PC-3 (cell line): ENCODE data around the gene KRT12. TPM values are rescaled to one million over a fixed set of nuclear protein-coding genes. Genes with fewer than 3 reads are reported as not detected.
A peak's percentile ranks its signal among the peaks of the same experiment; 100 is the strongest.

Experiments
- ATAC-seq: fragments of 200-7000 bp; cut with Tn5 transposase; 2 replicates; pipeline ENCODE4 v1.9.1; 2020; ENCODE audit warnings: mild to moderate bottlenecking, moderate library complexity
- BruUV-seq: library from RNA; stranded (reverse); fragments of 400-500 nt; replicated peaks from 2 replicates; lab custom pipeline; 2021; lab: Mats Ljungman, UMichigan
- CTCF ChIA-PET: fragments of 300-600 bp; sonication (Branson Sonifier 250); formaldehyde crosslinking; loops from one replicate; lab custom pipeline; 2022; ENCODE audit warnings: antibody characterized with exemption; lab: Charles Lee
- POLR2A ChIA-PET: fragments of 300-600 bp; sonication (Branson Sonifier 250); formaldehyde crosslinking; loops from one replicate; lab custom pipeline; 2022; ENCODE audit warnings: antibody characterized with exemption; ENCODE audit not compliant: unreplicated experiment; lab: Charles Lee
- DNase-seq: peaks from one replicate; pipeline ENCODE4 v3.0.0-alpha.2; 2015
- H2AFZ ChIP-seq: fragments of 300-600 bp; sonication (generic); 2 replicates; pipeline ENCODE4 v1.6.0; 2016; ENCODE audit warnings: antibody characterized with exemption, low read length
- H3F3A ChIP-seq: fragments of 300-600 bp; sonication (generic); one replicate; pipeline ENCODE4 v1.6.0; 2017; ENCODE audit warnings: antibody characterized with exemption, low read length, control low read depth, mild to moderate bottlenecking; ENCODE audit not compliant: unreplicated experiment
- H3K27ac ChIP-seq: fragments of 300-600 bp; sonication (generic); 2 replicates; pipeline ENCODE4 v1.5.1; 2016; ENCODE audit warnings: mild to moderate bottlenecking, low read length
- H3K27me3 ChIP-seq: fragments of 300-600 bp; sonication (generic); 2 replicates; pipeline ENCODE4 v1.6.1; 2016; ENCODE audit warnings: low read length, mixed read lengths
- H3K36me3 ChIP-seq: fragments of 300-600 bp; sonication (generic); 2 replicates; pipeline ENCODE4 v1.6.1; 2016; ENCODE audit warnings: low read depth, mixed run types, low read length, mixed read lengths
- H3K4me1 ChIP-seq: fragments of 300-600 bp; sonication (generic); 2 replicates; pipeline ENCODE4 v1.5.1; 2016; ENCODE audit warnings: low read length; ENCODE audit not compliant: insufficient read depth
- H3K4me2 ChIP-seq: fragments of 300-600 bp; sonication (generic); 2 replicates; pipeline ENCODE4 v1.6.0; 2016; ENCODE audit warnings: low read length
- H3K4me3 ChIP-seq: fragments of 300-600 bp; sonication (generic); 2 replicates; pipeline ENCODE4 v1.5.1; 2016; ENCODE audit warnings: mild to moderate bottlenecking, low read length, mixed read lengths
- H3K79me2 ChIP-seq: fragments of 300-600 bp; sonication (generic); 2 replicates; pipeline ENCODE4 v1.6.1; 2017; ENCODE audit warnings: low read length, mixed read lengths
- H3K9ac ChIP-seq: fragments of 300-600 bp; sonication (generic); 2 replicates; pipeline ENCODE4 v1.6.0; 2016; ENCODE audit warnings: mild to moderate bottlenecking, low read length
- H3K9me2 ChIP-seq: fragments of 300-600 bp; sonication (generic); replicated peaks from 2 replicates; pipeline ENCODE4 v1.6.1; 2016; ENCODE audit warnings: mixed run types, low read length, mixed read lengths
- H3K9me3 ChIP-seq: fragments of 300-600 bp; sonication (generic); 2 replicates; pipeline ENCODE4 v1.6.1; 2016; ENCODE audit warnings: low read length, mixed read lengths
- H4K20me1 ChIP-seq: fragments of 300-600 bp; sonication (generic); 2 replicates; pipeline ENCODE4 v1.6.1; 2016; ENCODE audit warnings: low read length, mixed read lengths
- EZH2 ChIP-seq: fragments of 300-600 bp; sonication (generic); IDR thresholded peaks from one replicate; pipeline ENCODE4 v1.6.1; 2017; ENCODE audit warnings: antibody characterized with exemption, mild to moderate bottlenecking, low read length; ENCODE audit not compliant: unreplicated experiment
- EZH2phosphoT487 ChIP-seq: fragments of 300-600 bp; sonication (generic); IDR thresholded peaks from 2 replicates; pipeline ENCODE4 v1.6.1; 2018; ENCODE audit warnings: mild to moderate bottlenecking, antibody characterized with exemption, low read length, borderline replicate concordance
- intact Hi-C: fragments of 100-400 bp; cut with micrococcal nuclease; formaldehyde crosslinking; loops from 2 replicates; pipeline ENCODE4 v1.9.0; 2023
- total RNA-seq: library from RNA; depleted of rRNA; stranded (reverse); fragments of >200 nt; gene quantifications from 2 replicates; pipeline ENCODE4 v1.2.3, GENCODE V29; 2014
- TF ChIP-seq, protein P1 (sequence below): fragments of 300-600 bp; sonication (generic); conservative IDR thresholded peaks from 2 replicates; pipeline ENCODE4 v1.5.1; 2017; ENCODE audit warnings: antibody characterized with exemption, low read depth, mild to moderate bottlenecking, low read length

Gene KRT12
- total RNA-seq, 1 experiment from 2014 or later = not detected

DNA sequence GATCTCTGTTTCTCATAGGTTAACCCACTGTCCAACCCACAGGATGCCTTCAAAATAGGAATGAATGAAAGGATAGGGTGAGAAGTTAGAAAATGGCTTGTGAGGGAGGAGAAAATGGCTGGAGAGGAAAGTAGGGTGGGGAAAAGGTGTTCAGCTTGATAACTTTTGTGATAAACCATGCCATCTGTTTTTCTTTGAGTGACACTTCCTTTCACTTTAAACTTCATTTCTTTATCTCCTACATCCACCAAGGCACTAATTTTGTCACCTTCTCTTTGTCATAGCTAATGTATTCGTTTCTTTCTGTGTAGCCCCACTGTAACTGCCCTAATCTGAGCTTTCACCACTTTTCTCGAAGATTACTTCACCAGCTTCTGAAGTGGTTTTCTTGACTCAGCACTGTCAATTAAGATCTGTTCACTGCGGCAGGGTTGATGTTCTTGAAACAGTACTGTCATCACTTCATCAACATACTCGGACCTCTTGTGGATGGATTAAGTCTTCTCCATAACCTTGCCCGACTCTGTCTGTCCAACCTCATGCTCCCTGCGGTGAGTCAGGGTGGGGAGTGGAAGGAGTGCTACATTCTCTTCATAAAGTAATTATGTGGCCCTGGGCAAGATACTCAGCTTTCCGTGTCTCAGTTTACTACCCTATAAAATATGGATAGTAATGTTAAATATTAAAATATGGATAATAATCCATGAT is 39.1 kb downstream of the KRT12 start:
- Histone ChIP-seq H3K9ac (no peak overlapping the region), H3F3A (no peaks in the 10 kb centered on the region), H3K4me3 (no peak overlapping the region), H3K27me3 (no peaks in the 10 kb centered on the region), H2AFZ (0 out of 2 replicates have a peak overlapping the region, but pooled peaks have one; percentile 50), H3K36me3 (no peaks in the 10 kb centered on the region), H3K4me1 (peaks cover 10% of the 10 kb centered on the region; the same call in 1 of the 2 replicates), H3K79me2 (no peaks in the 10 kb centered on the region), H3K9me2 (no peaks in the 10 kb centered on the region), H4K20me1 (no peaks in the 10 kb centered on the region), H3K9me3 (no peaks in the 10 kb centered on the region), H3K27ac (0 out of 2 replicates have a peak overlapping the region, but pooled peaks have one; percentile 3), H3K4me2 (0 out of 2 replicates have a peak overlapping the region, but pooled peaks have one; percentile 31)
- ChIA-PET POLR2A (no interaction called here), CTCF (no interaction called here)
- BruUV-seq = no TSS peak
- ATAC-seq (peak; percentile 56), DNase-seq (peak; percentile 52)
- TF ChIP-seq EZH2phosphoT487 = no peak
- no peak for TF ChIP-seq EZH2
- TF ChIP-seq, protein P1, sequence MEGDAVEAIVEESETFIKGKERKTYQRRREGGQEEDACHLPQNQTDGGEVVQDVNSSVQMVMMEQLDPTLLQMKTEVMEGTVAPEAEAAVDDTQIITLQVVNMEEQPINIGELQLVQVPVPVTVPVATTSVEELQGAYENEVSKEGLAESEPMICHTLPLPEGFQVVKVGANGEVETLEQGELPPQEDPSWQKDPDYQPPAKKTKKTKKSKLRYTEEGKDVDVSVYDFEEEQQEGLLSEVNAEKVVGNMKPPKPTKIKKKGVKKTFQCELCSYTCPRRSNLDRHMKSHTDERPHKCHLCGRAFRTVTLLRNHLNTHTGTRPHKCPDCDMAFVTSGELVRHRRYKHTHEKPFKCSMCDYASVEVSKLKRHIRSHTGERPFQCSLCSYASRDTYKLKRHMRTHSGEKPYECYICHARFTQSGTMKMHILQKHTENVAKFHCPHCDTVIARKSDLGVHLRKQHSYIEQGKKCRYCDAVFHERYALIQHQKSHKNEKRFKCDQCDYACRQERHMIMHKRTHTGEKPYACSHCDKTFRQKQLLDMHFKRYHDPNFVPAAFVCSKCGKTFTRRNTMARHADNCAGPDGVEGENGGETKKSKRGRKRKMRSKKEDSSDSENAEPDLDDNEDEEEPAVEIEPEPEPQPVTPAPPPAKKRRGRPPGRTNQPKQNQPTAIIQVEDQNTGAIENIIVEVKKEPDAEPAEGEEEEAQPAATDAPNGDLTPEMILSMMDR = no peak
- intact Hi-C loops = no loop called here

- DNase-seq = no peak
- ChIA-PET POLR2A (no interaction called here), CTCF (no interaction called here)
- intact Hi-C loops = no loop called here
- H3K27me3 ChIP-seq = no peaks in the 10 kb centered on the region
- no peaks in the 10 kb centered on the region for H3K36me3 ChIP-seq
- ATAC-seq = no peak
- H3K9ac ChIP-seq = no peak overlapping the region
- no peaks in the 10 kb centered on the region for H3F3A ChIP-seq
- no peak overlapping the region for H3K4me3 ChIP-seq
- H3K4me1 ChIP-seq = peaks cover 21% of the 10 kb centered on the region; the same call in 1 of the 2 replicates
- TF ChIP-seq EZH2phosphoT487 = no peak
- H3K27ac ChIP-seq = no peak overlapping the region
- no peaks in the 10 kb centered on the region for H4K20me1 ChIP-seq
- no peak overlapping the region for H2AFZ ChIP-seq
- BruUV-seq = no TSS peak
- no peak overlapping the region for H3K4me2 ChIP-seq
- no peaks in the 10 kb centered on the region for H3K9me2 ChIP-seq
- H3K9me3 ChIP-seq = no peaks in the 10 kb centered on the region
- H3K79me2 ChIP-seq = 0 out of 2 replicates have a peak, but pooled peaks cover under 1% of the 10 kb centered on the region
These were observed 41.4 kb downstream of the KRT12 start for GRCh38 chr17:40825599-40825998.

DNA sequence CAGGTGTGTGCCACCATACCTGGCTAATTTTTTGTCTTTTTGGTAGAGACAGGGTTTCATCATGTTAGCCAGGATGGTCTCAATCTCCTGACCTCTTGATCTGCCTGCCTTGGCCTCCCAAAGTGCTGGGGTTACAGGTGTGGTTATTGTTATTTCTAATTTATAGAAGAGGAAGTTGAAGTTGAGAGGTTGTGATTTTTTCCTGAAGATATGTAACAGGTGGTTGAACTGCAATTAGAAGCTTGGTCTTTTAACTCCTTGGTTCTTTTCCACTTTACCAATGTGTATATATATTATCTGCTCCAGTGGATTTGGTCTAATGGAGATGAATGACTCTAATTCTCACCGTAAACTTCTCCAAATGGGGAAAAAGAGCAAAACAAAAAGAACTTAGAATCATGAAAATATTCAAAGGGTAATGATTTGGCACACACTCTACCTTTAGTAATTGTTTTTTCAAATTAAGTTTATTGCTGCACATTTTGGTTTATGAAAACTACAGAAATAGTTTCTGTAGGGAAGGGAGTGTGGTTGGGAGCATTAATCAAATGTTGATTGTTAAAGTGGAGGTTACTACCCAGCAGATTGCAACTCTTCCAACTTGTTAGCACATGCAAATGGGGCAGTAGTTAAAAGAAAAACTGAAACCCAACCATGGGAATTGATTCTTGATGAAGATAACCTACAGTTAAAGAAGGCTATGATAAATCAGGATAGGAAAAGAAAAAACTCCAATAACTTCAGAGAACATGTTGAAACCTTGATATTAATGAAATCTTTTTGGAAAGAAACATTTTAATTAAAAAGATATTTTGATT is 42.8 kb downstream of the KRT12 start:
- H4K20me1 ChIP-seq = no peaks in the 10 kb centered on the region
- no peaks in the 10 kb centered on the region for H3K27me3 ChIP-seq
- no peak overlapping the region for H3K9ac ChIP-seq
- intact Hi-C loops = no loop called here
- TF ChIP-seq EZH2 (no peak), EZH2phosphoT487 (no peak)
- TF ChIP-seq, protein P1 = no peak
- CTCF ChIA-PET = no interaction called here
- no peaks in the 10 kb centered on the region for H3F3A ChIP-seq
- DNase-seq (no peak), ATAC-seq (no peak)
- no peak overlapping the region for H2AFZ ChIP-seq
- peaks cover 14% of the 10 kb centered on the region; the same call in 1 of the 2 replicates for H3K79me2 ChIP-seq
- H3K4me2 ChIP-seq = no peak overlapping the region
- no peaks in the 10 kb centered on the region for H3K9me2 ChIP-seq
- no peaks in the 10 kb centered on the region for H3K36me3 ChIP-seq
- H3K4me1 ChIP-seq = peaks cover 21% of the 10 kb centered on the region; the same call in 1 of the 2 replicates
- no TSS peak for BruUV-seq
- POLR2A ChIA-PET = no interaction called here
- H3K27ac ChIP-seq = no peak overlapping the region
- H3K4me3 ChIP-seq = no peak overlapping the region
- no peaks in the 10 kb centered on the region for H3K9me3 ChIP-seq
